Stimulated activated CD8-positive, alpha-beta memory T cell treated with anti-CD3 and anti-CD28 coated beads, Interleukin-4, amount 100 ng/mL, for 24 hours (primary cell): ENCODE results near the gene RAC2.

Source experiments
- DNase-seq: peaks from one replicate; pipeline ENCODE4 v3.0.0-alpha.2; 2020; ENCODE audit warnings: low read depth

Gene RAC2

GRCh38 chr22:37244114-37244921 is at the start of gene RAC2:
TSS of gene RAC2 (minus strand) at chr22:37244269. CDS start at chr22:37244148, 121 bp downstream.
- peak; percentile 88 for DNase-seq

- DNase-seq, result no peak
Observed at GRCh38 chr22:37293172-37293571, 49.1 kb upstream of the RAC2 start.

GRCh38 chr22:37292641-37293040 is 48.6 kb upstream of the RAC2 start:
- no peak for DNase-seq

- no peak for DNase-seq
Observed at GRCh38 chr22:37291559-37292298, 47.7 kb upstream of the RAC2 start.

- DNase-seq, result no peak
Observed at GRCh38 chr22:37290737-37291136, 46.7 kb upstream of the RAC2 start.

GRCh38 chr22:37289156-37289735 is 45.2 kb upstream of the RAC2 start:
- no peak for DNase-seq

GRCh38 chr22:37288521-37288920 is 44.5 kb upstream of the RAC2 start:
- DNase-seq, result no peak

GRCh38 chr22:37287550-37287951 is 43.5 kb upstream of the RAC2 start:
- DNase-seq, result no peak

GRCh38 chr22:37285937-37286336 is 41.9 kb upstream of the RAC2 start:
- DNase-seq, result no peak

- DNase-seq, result no peak
Observed at GRCh38 chr22:37284805-37285355, 40.8 kb upstream of the RAC2 start.

GRCh38 chr22:37284126-37284804 is 40.2 kb upstream of the RAC2 start:
- no peak for DNase-seq

- peak; percentile 53 for DNase-seq
Observed at GRCh38 chr22:37283393-37283937, 39.4 kb upstream of the RAC2 start.

GRCh38 chr22:37282385-37282677 is 38.3 kb upstream of the RAC2 start, which contains the start of gene CYTH4:
TSS of gene CYTH4 (plus strand) at chr22:37282508. CDS start at chr22:37282570, 62 bp downstream.
- peak; percentile 75 for DNase-seq

GRCh38 chr22:37281646-37282384 is 37.7 kb upstream of the RAC2 start:
- no peak for DNase-seq

- no peak for DNase-seq
Observed at GRCh38 chr22:37281195-37281594, 37.1 kb upstream of the RAC2 start.

GRCh38 chr22:37280718-37281117 is 36.6 kb upstream of the RAC2 start:
- no peak for DNase-seq

- DNase-seq, result no peak
Observed at GRCh38 chr22:37279331-37280181, 35.5 kb upstream of the RAC2 start.

GRCh38 chr22:37278261-37278660 is 34.2 kb upstream of the RAC2 start:
- no peak for DNase-seq

- DNase-seq, result no peak
Observed at GRCh38 chr22:37277384-37277783, 33.3 kb upstream of the RAC2 start.

- no peak for DNase-seq
Observed at GRCh38 chr22:37276776-37277175, 32.7 kb upstream of the RAC2 start.
